Natural killer cell (primary cell): ENCODE results near the gene CPLX1. TPM values are rescaled to one million over a fixed set of nuclear protein-coding genes. Genes with fewer than 3 reads are reported as not detected.
"Not testable (repeated sequence)": the region's sequence is repeated elsewhere in the genome, so short reads cannot be mapped to it uniquely, and the experiment has no call there.

Experiments used
- ATAC-seq, 3 donors: fragments of 150-1000 bp in 2 of 3; fragments of 200-7000 bp in 1 of 3; cut with Tn5 transposase; 1 replicate in 1 of 3; 2 replicates in 2 of 3; pipeline ENCODE4 v1.10.0; 2021; ENCODE audit warnings: mild to moderate bottlenecking in 2 of 3, moderate library complexity in 2 of 3
- DNase-seq, 2 donors: peaks; one replicate each; pipeline versions ENCODE4 v3.0.0 to v3.0.0-alpha.2; 2013 to 2021; ENCODE audit warnings: mixed read lengths in 1 of 2
- H3K27ac ChIP-seq: one replicate; pipeline ENCODE4 v1.5.1; 2013; ENCODE audit warnings: mild to moderate bottlenecking, low read length
- H3K27me3 ChIP-seq: one replicate; pipeline ENCODE4 v1.6.1; 2013; ENCODE audit warnings: low read length; ENCODE audit not compliant: control insufficient read depth, insufficient read depth
- H3K36me3 ChIP-seq: one replicate; pipeline ENCODE4 v1.6.1; 2013; ENCODE audit warnings: low read length; ENCODE audit not compliant: control insufficient read depth, insufficient read depth
- H3K4me1 ChIP-seq: one replicate; pipeline ENCODE4 v1.6.1; 2013; ENCODE audit warnings: low read length; ENCODE audit not compliant: control insufficient read depth, insufficient read depth
- H3K4me3 ChIP-seq: one replicate; pipeline ENCODE4 v1.5.1; 2013; ENCODE audit warnings: low read length
- H3K9me3 ChIP-seq: one replicate; pipeline ENCODE4 v1.6.1; 2013; ENCODE audit warnings: low read length; ENCODE audit not compliant: control insufficient read depth, insufficient read depth
- H3K27ac Mint-ChIP-seq, 2 donors: one replicate each; pipeline ENCODE4 v1.8.0; 2022; ENCODE audit warnings: mild to moderate bottlenecking in 2 of 2, mixed read lengths in 2 of 2, moderate library complexity in 1 of 2
- H3K27me3 Mint-ChIP-seq, 2 donors: one replicate each; pipeline ENCODE4 v1.8.0; 2022; ENCODE audit warnings: low read depth in 2 of 2, mixed read lengths in 2 of 2
- H3K36me3 Mint-ChIP-seq: one replicate; pipeline ENCODE4 v1.8.0; 2022; ENCODE audit warnings: mixed read lengths
- H3K4me1 Mint-ChIP-seq, 2 donors: one replicate each; pipeline ENCODE4 v1.8.0; 2022; ENCODE audit warnings: mixed read lengths in 2 of 2
- H3K4me3 Mint-ChIP-seq: one replicate; pipeline ENCODE4 v1.8.0; 2022; ENCODE audit warnings: mild to moderate bottlenecking, moderate library complexity, mixed read lengths
- H3K9me3 Mint-ChIP-seq, 2 donors: one replicate each; pipeline ENCODE4 v1.8.0; 2022; ENCODE audit warnings: mixed read lengths in 2 of 2
- CTCF ChIP-seq: fragments of 200-600 bp; IDR thresholded peaks from one replicate; pipeline ENCODE4 v1.8.0; 2022; ENCODE audit warnings: antibody characterized with exemption
- WGBS: methylation state at CpG from one replicate; pipeline ENCODE4 v1.1.7; 2013; ENCODE audit warnings: missing lambda C conversion rate; ENCODE audit not compliant: insufficient coverage; 5-methylcytosine and 5-hydroxymethylcytosine counted together
- intact Hi-C: fragments of 100-400 bp; cut with micrococcal nuclease; formaldehyde crosslinking; loops from one replicate; pipeline ENCODE4 v1.14.2; 2022
- total RNA-seq, 4 donors: library from RNA; stranded (reverse); fragments of 120-200 nt in 1 of 4; gene quantifications; one replicate each; pipeline versions ENCODE4 v1.2.3 to v1.2.4, GENCODE V29; 2013 to 2022

The CPLX1 gene
- total RNA-seq, 3 donors from 2014 or later (not counting 1 experiment from before 2014, with no cell fraction given), result not detected

DNA sequence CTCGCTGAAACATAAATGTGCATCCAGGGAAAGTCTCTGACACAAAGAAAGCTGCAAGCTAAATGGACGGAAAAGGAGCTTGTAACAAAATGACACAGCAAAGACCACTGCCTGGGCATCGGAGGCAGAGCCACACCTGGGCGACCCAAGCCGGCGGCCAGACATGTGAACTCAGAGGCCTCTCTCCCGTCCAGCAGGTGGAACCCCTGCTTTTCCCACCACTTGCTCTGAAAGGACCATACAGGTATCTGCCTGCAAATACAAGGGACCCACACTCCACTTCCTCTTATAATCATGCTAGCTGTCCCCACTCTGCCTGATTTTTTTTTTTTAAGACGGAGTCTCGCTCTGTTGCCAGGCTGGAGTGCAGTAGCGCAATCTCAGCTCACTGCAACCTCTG lies 12.0 kb downstream of the CPLX1 start:
- no peak overlapping the region for H3K4me3 ChIP-seq
- H3K9me3 ChIP-seq, result no peaks in the 10 kb centered on the region
- Mint-ChIP-seq H3K9me3 (no peaks in the 10 kb centered on the region), H3K36me3 (no peaks in the 10 kb centered on the region), H3K4me3 (no peak overlapping the region), H3K27me3 (peaks cover 36 to 54% of the 10 kb centered on the region in 2 donors), H3K27ac (no peak overlapping the region), H3K4me1 (no peaks in the 10 kb centered on the region)
- TF ChIP-seq CTCF, result no peak
- H3K36me3 ChIP-seq, result no peaks in the 10 kb centered on the region
- ATAC-seq (no peak), DNase-seq (no peak)
- no peak overlapping the region for H3K27ac ChIP-seq
- H3K27me3 ChIP-seq, result peaks cover 10% of the 10 kb centered on the region
- H3K4me1 ChIP-seq, result no peaks in the 10 kb centered on the region
- WGBS, result 54% methylated on average over 10 of the region's 10 CpGs
- intact Hi-C loops, result no loop called here

DNA sequence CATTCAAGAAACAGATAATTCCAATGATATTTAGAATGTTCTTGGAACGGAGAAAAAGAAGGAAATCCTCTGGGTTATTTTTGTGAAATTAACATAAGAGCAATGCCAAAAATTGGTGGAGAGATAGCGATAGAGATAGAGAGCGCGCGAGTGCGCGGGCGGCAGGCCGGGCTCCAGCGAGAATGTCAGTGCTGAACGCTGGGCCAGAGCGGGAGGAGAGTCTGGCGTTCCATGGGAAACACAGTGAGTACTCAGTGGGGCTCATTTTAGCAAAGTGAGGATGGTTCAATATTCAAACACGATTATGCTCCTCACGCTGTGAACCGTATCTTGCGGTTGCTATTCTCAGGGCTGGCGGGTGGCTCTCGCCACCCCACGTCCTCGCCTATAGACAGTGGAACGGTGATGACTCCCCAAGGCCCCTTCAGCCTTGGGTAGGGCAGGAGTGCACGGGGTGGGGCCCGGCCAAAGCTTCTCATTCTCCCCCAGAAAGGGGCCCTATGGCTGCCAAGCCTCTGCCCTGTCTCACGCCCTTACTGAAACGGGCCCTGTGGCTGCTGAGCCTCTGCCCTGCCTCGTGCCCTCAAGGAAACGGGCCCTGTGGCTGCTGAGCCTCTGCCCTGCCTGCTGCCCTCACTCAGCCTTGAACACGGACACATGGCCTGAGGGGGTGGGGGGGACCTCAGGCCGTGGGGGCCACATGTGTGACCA lies 16.9 kb downstream of the CPLX1 start:
- intact Hi-C loops, result no loop called here
- no peaks in the 10 kb centered on the region for H3K4me1 ChIP-seq
- no peak for TF ChIP-seq CTCF
- ATAC-seq, result no peak
- Mint-ChIP-seq H3K9me3 (no peaks in the 10 kb centered on the region), H3K27ac (no peak overlapping the region), H3K4me3 (no peak overlapping the region), H3K36me3 (no peaks in the 10 kb centered on the region), H3K4me1 (peaks cover 0 to 6% of the 10 kb centered on the region in 2 donors), H3K27me3 (peaks cover 28 to 42% of the 10 kb centered on the region in 2 donors)
- WGBS, result 87% methylated on average over 30 of the region's 30 CpGs
- peaks cover 4% of the 10 kb centered on the region for H3K27me3 ChIP-seq
- DNase-seq, result no peak
- H3K36me3 ChIP-seq, result no peaks in the 10 kb centered on the region
- no peak overlapping the region for H3K27ac ChIP-seq
- H3K9me3 ChIP-seq, result no peaks in the 10 kb centered on the region
- H3K4me3 ChIP-seq, result no peak overlapping the region

DNA sequence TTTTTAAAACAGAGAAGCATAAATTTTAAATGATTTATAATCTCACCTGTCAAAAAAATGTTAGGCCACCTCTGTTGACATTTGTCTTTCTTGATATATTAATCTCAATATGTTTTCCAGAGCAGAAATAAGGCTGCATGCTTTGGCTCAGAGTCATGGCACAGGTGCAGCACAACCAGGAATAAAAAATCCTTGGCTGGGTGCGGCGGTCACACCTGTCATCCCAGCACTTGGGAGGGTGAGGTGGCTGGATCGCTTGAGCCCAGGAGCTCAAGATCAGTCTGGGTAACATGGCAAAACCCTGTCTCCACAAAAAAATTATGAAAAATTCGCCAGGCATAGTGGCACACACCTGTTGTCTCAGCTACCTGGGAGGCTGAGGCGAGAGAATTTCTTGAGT lies 18.1 kb downstream of the CPLX1 start:
- H3K4me1 Mint-ChIP-seq, result peaks cover 0 to 6% of the 10 kb centered on the region in 2 donors
- no peak for TF ChIP-seq CTCF
- no peak overlapping the region for H3K4me3 Mint-ChIP-seq
- peaks cover 22 to 32% of the 10 kb centered on the region in 2 donors for H3K27me3 Mint-ChIP-seq
- H3K36me3 ChIP-seq, result no peaks in the 10 kb centered on the region
- H3K9me3 ChIP-seq, result no peaks in the 10 kb centered on the region
- H3K4me1 ChIP-seq, result no peaks in the 10 kb centered on the region
- 80% methylated on average over 4 of the region's 5 CpGs for WGBS
- H3K27ac ChIP-seq, result no peak overlapping the region
- DNase-seq, result no peak
- H3K36me3 Mint-ChIP-seq, result no peaks in the 10 kb centered on the region
- H3K27me3 ChIP-seq, result no peaks in the 10 kb centered on the region
- no peaks in the 10 kb centered on the region for H3K9me3 Mint-ChIP-seq
- H3K4me3 ChIP-seq, result no peak overlapping the region
- no peak for ATAC-seq
- intact Hi-C loops, result no loop called here
- no peak overlapping the region for H3K27ac Mint-ChIP-seq

GRCh38 chr4:806979-807378 lies 18.9 kb downstream of the CPLX1 start:
- H3K36me3 Mint-ChIP-seq, H3K4me3 ChIP-seq, H3K27ac Mint-ChIP-seq, H3K4me1 ChIP-seq, H3K36me3 ChIP-seq, H3K9me3 ChIP-seq, H3K27me3 ChIP-seq, H3K4me3 Mint-ChIP-seq, H3K4me1 Mint-ChIP-seq, H3K27ac ChIP-seq, H3K9me3 Mint-ChIP-seq, DNase-seq, intact Hi-C loops, ATAC-seq: not testable (repeated sequence)
- peaks cover 23 to 28% of the 10 kb centered on the region in 2 donors for H3K27me3 Mint-ChIP-seq
- WGBS, result 100% methylated on average over 2 of the region's 4 CpGs
